Lower lobe of right lung (tissue), 2 donors: ENCODE measurements around the gene PRRG1. TPM values are rescaled to one million over a fixed set of nuclear protein-coding genes. Genes with fewer than 3 reads are reported as not detected.
"Not testable (repeated sequence)": the region's sequence is repeated elsewhere in the genome, so short reads cannot be mapped to it uniquely, and the experiment has no call there.

Experiments
- ATAC-seq, 2 donors: fragments of 200-7000 bp; cut with Tn5 transposase; one replicate each; pipeline ENCODE4 v1.9.1; 2020 to 2022; ENCODE audit warnings: mild to moderate bottlenecking in 2 of 2, moderate library complexity in 2 of 2
- DNase-seq: peaks from one replicate; pipeline ENCODE4 v3.0.0-alpha.2; 2020
- H3K27ac ChIP-seq: fragments of 200-600 bp; one replicate; pipeline ENCODE4 v1.8.0; 2022
- H3K27me3 ChIP-seq: fragments of 200-600 bp; one replicate; pipeline ENCODE4 v1.8.0; 2022; ENCODE audit warnings: low read depth
- H3K36me3 ChIP-seq: fragments of 200-600 bp; one replicate; pipeline ENCODE4 v1.8.0; 2022; ENCODE audit warnings: mild to moderate bottlenecking
- H3K4me1 ChIP-seq: fragments of 200-600 bp; one replicate; pipeline ENCODE4 v1.8.0; 2022
- H3K4me3 ChIP-seq: fragments of 200-600 bp; one replicate; pipeline ENCODE4 v1.8.0; 2022; ENCODE audit warnings: mild to moderate bottlenecking
- H3K9me3 ChIP-seq: fragments of 200-600 bp; one replicate; pipeline ENCODE4 v1.8.0; 2022
- intact Hi-C: fragments of 100-400 bp; cut with DNase I; formaldehyde crosslinking; loops from one replicate; pipeline ENCODE4 v1.11.0; 2022
- total RNA-seq: library from RNA; stranded (reverse); fragmentation: NEBNext Ultra II Directional; extraction: Animal tissue kit (Norgen Biotek cat#: 25700); gene quantifications from one replicate; pipeline ENCODE4 v1.2.1, GENCODE V29; 2021
- TF ChIP-seq, protein P1 (sequence below): fragments of 200-600 bp; IDR thresholded peaks from one replicate; pipeline ENCODE4 v1.8.0; 2022; ENCODE audit warnings: antibody characterized with exemption, mild to moderate bottlenecking
- donor health status: DM: no; HTN: yes; CAD: no; lungs with severe emphysema.

Gene PRRG1
- total RNA-seq, 1 donor from 2014 or later: 16.2 TPM

DNA sequence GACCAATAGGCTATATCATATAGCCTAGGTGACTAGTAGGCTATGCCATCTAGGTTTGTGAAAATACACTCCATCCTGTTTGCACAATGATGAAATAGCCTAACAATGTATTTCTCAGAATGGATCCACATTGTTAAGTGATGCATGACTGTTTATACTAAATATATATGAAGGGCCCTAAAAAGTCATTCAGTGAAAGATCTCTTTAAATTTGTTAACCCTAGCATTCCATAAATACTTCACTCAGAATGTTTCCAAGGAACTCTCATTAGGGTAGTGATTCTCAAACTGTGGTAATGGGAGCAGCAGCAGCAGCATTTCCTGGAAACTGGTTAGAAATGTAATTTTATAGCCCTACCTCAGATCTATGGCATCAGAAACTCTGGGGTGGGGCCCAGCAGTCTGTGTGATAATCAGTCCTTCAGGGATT is 74.9 kb downstream of the PRRG1 start:
- Histone ChIP-seq H3K27ac (no peak overlapping the region), H3K27me3 (no peaks in the 10 kb centered on the region), H3K4me1 (no peaks in the 10 kb centered on the region), H3K4me3 (no peak overlapping the region), H3K9me3 (no peaks in the 10 kb centered on the region), H3K36me3 (no peaks in the 10 kb centered on the region)
- no peak for DNase-seq
- ATAC-seq: no peak
- TF ChIP-seq, protein P1, sequence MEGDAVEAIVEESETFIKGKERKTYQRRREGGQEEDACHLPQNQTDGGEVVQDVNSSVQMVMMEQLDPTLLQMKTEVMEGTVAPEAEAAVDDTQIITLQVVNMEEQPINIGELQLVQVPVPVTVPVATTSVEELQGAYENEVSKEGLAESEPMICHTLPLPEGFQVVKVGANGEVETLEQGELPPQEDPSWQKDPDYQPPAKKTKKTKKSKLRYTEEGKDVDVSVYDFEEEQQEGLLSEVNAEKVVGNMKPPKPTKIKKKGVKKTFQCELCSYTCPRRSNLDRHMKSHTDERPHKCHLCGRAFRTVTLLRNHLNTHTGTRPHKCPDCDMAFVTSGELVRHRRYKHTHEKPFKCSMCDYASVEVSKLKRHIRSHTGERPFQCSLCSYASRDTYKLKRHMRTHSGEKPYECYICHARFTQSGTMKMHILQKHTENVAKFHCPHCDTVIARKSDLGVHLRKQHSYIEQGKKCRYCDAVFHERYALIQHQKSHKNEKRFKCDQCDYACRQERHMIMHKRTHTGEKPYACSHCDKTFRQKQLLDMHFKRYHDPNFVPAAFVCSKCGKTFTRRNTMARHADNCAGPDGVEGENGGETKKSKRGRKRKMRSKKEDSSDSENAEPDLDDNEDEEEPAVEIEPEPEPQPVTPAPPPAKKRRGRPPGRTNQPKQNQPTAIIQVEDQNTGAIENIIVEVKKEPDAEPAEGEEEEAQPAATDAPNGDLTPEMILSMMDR: no peak
- intact Hi-C loops: no loop called here

DNA sequence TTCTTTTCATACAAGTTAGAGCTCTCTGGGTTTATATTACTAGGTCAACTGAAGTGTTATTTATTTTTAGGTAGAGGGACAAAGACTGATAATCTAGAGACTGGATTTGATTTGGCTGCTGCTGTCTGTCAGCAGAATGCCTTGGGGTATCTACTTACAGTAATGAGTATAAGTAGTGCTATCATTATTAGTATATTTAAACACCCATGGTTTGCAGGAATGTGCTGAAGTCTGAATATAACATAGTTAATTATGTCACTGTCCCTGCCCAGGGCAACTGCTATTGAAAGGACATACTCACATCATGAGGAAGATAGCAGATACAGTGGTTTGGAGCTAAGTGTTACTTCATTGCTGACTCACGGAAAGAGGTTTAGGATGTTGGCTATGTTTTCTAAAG is 76.2 kb downstream of the PRRG1 start:
- TF ChIP-seq, protein P1: no peak
- intact Hi-C loops: no loop called here
- Histone ChIP-seq H3K27ac (no peak overlapping the region), H3K9me3 (no peaks in the 10 kb centered on the region), H3K27me3 (no peaks in the 10 kb centered on the region), H3K36me3 (no peaks in the 10 kb centered on the region), H3K4me1 (no peaks in the 10 kb centered on the region), H3K4me3 (no peak overlapping the region)
- ATAC-seq: no peak
- no peak for DNase-seq

DNA sequence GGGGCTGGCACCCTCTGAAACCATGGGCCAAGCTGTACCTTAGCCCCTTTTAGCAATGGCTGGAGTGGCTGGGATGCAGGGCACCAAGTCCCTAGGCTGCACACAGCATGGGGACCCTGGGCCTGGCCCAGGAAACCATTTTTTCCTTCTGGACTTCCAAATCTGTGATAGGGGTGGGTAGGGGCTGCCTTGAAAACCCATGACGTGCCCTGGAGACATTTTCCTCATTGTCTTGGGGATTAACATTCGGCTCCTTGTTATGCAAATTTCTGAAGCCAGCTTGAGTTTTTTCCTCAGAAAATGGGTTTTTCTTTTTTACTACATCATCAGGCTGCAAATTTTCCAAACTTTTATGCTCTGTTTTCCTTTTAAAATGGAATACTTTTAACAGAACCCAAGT is 79.8 kb downstream of the PRRG1 start:
- H3K27me3 ChIP-seq, ATAC-seq, H3K27ac ChIP-seq, intact Hi-C loops, H3K9me3 ChIP-seq, H3K4me1 ChIP-seq, H3K36me3 ChIP-seq, H3K4me3 ChIP-seq, DNase-seq: not testable (repeated sequence)

DNA sequence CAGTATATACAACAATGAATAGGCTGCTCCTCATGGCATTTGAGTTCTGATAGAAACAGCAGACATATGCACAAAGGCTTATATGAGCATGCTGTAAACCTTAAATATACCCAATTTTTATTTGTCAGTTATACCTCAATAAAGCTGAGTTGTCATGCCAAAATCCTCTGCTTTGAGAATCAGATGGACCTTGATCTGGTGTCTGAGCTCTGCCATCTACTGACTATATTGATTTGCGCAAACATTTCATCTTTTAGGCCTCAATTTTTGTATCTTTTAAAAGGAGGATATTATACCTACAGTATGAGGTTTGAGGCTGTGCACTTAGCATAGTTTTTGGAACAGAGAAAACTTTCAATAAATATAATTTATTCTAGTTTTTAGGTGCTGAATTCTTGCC is 85.2 kb downstream of the PRRG1 start:
- DNase-seq: no peak
- H3K36me3 ChIP-seq: no peaks in the 10 kb centered on the region
- no peaks in the 10 kb centered on the region for H3K4me1 ChIP-seq
- no peak overlapping the region for H3K4me3 ChIP-seq
- no peaks in the 10 kb centered on the region for H3K27me3 ChIP-seq
- TF ChIP-seq, protein P1: no peak
- ATAC-seq: no peak
- H3K27ac ChIP-seq: no peak overlapping the region
- no peaks in the 10 kb centered on the region for H3K9me3 ChIP-seq
- intact Hi-C loops: no loop called here

DNA sequence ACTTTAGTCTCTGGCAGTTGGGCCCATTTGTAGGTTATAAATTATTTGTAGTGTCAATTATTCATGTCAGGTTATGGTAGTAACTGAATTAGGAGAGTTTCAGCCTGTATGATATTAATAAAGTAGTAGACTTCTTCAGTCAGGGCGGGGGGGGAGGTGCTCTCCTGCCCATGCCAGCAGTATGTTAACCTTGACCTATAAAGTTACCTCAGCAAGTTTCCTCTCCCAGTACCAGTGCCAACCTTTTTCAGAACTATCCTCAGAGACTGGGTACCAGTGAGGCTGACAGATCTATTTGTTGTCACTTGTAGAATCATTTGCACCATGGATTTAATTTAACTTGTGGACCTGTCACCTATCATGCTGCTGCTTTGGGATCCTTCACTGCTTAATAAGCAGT is 88.0 kb downstream of the PRRG1 start:
- ATAC-seq: no peak
- intact Hi-C loops: no loop called here
- H3K27ac ChIP-seq: no peak overlapping the region
- no peaks in the 10 kb centered on the region for H3K27me3 ChIP-seq
- no peaks in the 10 kb centered on the region for H3K36me3 ChIP-seq
- DNase-seq: no peak
- H3K4me1 ChIP-seq: no peaks in the 10 kb centered on the region
- H3K9me3 ChIP-seq: no peaks in the 10 kb centered on the region
- TF ChIP-seq, protein P1: no peak
- H3K4me3 ChIP-seq: no peak overlapping the region

DNA sequence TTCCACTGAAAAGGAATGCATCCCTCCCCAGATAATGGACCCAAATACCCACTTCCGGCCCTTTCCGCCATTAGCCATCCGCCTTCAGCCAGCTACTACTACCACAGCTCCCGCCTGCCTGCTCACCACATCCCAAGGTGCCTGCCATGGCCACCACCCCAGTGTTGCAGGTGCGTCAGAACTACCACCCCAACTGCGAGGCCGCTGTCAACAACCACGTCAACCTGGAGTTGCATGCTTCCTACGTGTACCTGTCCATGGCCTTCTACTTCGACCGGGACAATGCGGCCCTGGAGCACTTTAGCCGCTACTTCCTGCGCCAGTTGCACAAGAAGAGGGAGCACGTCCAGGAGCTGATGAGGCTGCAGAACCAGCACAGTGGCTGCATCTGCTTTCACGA is 92.2 kb downstream of the PRRG1 start:
- no peak overlapping the region for H3K27ac ChIP-seq
- no peaks in the 10 kb centered on the region for H3K4me1 ChIP-seq
- DNase-seq (no peak), ATAC-seq (no peak)
- no peaks in the 10 kb centered on the region for H3K27me3 ChIP-seq
- intact Hi-C loops: no loop called here
- no peaks in the 10 kb centered on the region for H3K36me3 ChIP-seq
- TF ChIP-seq, protein P1: no peak
- no peaks in the 10 kb centered on the region for H3K9me3 ChIP-seq
- no peak overlapping the region for H3K4me3 ChIP-seq
